ENCODE results near the gene PTPN1. TPM values are rescaled to one million over a fixed set of nuclear protein-coding genes. Genes with fewer than 3 reads are reported as not detected.

PTPN1 gene
- total and polyA plus RNA-seq, 2 donors (not counting 3 experiments of a cell fraction or from before 2014, with no cell fraction given) = 41.1 to 64.3 TPM

- Histone ChIP-seq H3K4me2 (ENCODE audit: insufficient read depth, low read length) (no peak overlapping the region), H3K9ac (replicated peaks; ENCODE audit: extremely low read depth, insufficient read depth, low read length) (no peak overlapping the region), H2AFZ (ENCODE audit: low read depth, low read length) (no peak overlapping the region), H3K27ac (ENCODE audit: insufficient read depth, low read depth, low read length) (no peak overlapping the region), H3K4me3 (replicated peaks in 1 of 3; ENCODE audit: insufficient read depth in 1 of 3, low read depth in 1 of 3, low read length in 3 of 3) (no peak overlapping the region), H3K9me1 (replicated peaks; ENCODE audit: control insufficient read depth, extremely low read depth, insufficient read depth, low read length) (no peaks in the 10 kb centered on the region), H4K20me1 (replicated peaks; ENCODE audit: control insufficient read depth, extremely low read depth, insufficient read depth, low read length) (no peaks in the 10 kb centered on the region), H3K4me1 (ENCODE audit: control insufficient read depth, extremely low read depth, insufficient read depth, low read length) (peaks cover 22% of the 10 kb centered on the region), H3K27me3 (ENCODE audit: control insufficient read depth in 2 of 2, insufficient read depth in 2 of 2, low read length in 2 of 2) (no peaks in the 10 kb centered on the region), H3K9me3 (replicated peaks; ENCODE audit: control insufficient read depth, insufficient read depth, low read length) (no peaks in the 10 kb centered on the region), H3K79me2 (ENCODE audit: control insufficient read depth, insufficient read depth, low read length) (no peaks in the 10 kb centered on the region), H3K36me3 (ENCODE audit: control insufficient read depth in 2 of 2, extremely low read depth in 1 of 2, insufficient read depth in 2 of 2, low read length in 2 of 2) (no peaks in the 10 kb centered on the region)
- ChIA-PET CTCF (interaction anchor here (1.0 to 1.5 kb wide), 4 partner anchors 10 to 89 kb away, joined by 3 to 4 read pairs (median 3); no protein-coding TSS in a partner anchor), POLR2A (interaction anchor here (0.5 to 0.7 kb wide), 2 partner anchors 23 to 26 kb away, joined by 3 to 4 read pairs; no protein-coding TSS in a partner anchor)
- intact Hi-C loops (cut with micrococcal nuclease) = no loop called here
- dilution Hi-C loops (cut with MboI; ENCODE audit: extremely low pct_ligation_motif_present, low sequenced_read_pairs) = no loop called here
- no TSS peak for BruUV-seq (replicated peaks)
- no peak for TF ChIP-seq MYC (IDR thresholded peaks at IDR 0.05; ENCODE audit: low read depth, low read length)
- TF ChIP-seq MAX (IDR thresholded peaks at IDR 0.05; ENCODE audit: insufficient read depth, insufficient read length) = no peak
- TF ChIP-seq GATA2 (IDR thresholded peaks at IDR 0.05; ENCODE audit: insufficient read depth, insufficient read length, low read depth, low read length) = no peak
- no peak for TF ChIP-seq JUN (IDR thresholded peaks at IDR 0.05; ENCODE audit: borderline replicate concordance, insufficient read depth, insufficient read length, low read depth)
- no peak for TF ChIP-seq EZH2 (IDR thresholded peaks at IDR 0.05; ENCODE audit: borderline replicate concordance, low read depth, low read length, severe bottlenecking)
- no peak for TF ChIP-seq FOS (IDR thresholded peaks at IDR 0.05; ENCODE audit: borderline replicate concordance, insufficient read depth, low read length)
- no peak for TF ChIP-seq POLR2AphosphoS5 (IDR thresholded peaks at IDR 0.05; ENCODE audit: insufficient read depth, low read depth, low read length)
- no peak for TF ChIP-seq CTCF (IDR thresholded peaks at IDR 0.05; ENCODE audit: extremely low read depth in 1 of 2, insufficient read depth in 1 of 2, low read depth in 1 of 2, low read length in 2 of 2)
- TF ChIP-seq POLR2A (IDR thresholded peaks at IDR 0.05; ENCODE audit: low read depth, low read length) = no peak
- DNase-seq (ENCODE audit: low read depth, low spot score) (no peak), FAIRE-seq (no peak)
These were observed 21.9 kb upstream of the PTPN1 start for GRCh38 chr20:50488236-50488806.

Measured in endothelial cell of umbilical vein (primary cell).